Activated CD8-positive, alpha-beta memory T cell treated with anti-CD3 and anti-CD28 coated beads, Interleukin-2, amount 50 U/mL, for 24 hours (primary cell): ENCODE data around the gene KCNJ10.
A peak's percentile ranks its signal among the peaks of the same experiment; 100 is the strongest.

Experiments used
- DNase-seq: peaks from one replicate; pipeline ENCODE4 v3.0.0-alpha.2; 2020; ENCODE audit errors: extremely low read depth

Gene KCNJ10

DNA sequence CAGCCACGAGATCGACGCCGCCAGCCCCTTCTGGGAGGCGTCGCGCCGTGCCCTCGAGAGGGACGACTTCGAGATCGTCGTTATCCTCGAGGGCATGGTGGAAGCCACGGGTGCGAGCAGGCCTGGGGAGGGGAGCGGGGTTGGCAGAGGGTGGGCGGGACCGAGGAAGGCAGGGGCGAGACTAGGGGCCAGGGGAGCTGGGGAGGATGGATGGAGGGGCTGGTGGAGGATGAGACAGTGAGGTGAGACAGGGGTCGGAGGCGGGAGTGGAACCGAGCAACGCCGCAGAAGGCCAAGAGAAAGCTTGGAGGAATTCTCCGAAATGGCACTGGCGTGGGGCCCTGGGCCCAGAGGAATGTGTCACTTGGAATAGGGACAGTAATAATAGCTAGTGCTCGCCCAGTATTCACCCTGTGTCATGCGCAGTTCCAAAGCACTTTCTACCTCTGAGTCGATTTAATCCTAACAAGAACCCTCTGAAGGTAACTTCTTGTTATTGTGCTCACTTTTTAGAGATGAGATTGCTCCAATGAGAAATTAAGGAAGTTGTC, 14.9 kb upstream of the KCNJ10 start:
- DNase-seq = no peak

DNA sequence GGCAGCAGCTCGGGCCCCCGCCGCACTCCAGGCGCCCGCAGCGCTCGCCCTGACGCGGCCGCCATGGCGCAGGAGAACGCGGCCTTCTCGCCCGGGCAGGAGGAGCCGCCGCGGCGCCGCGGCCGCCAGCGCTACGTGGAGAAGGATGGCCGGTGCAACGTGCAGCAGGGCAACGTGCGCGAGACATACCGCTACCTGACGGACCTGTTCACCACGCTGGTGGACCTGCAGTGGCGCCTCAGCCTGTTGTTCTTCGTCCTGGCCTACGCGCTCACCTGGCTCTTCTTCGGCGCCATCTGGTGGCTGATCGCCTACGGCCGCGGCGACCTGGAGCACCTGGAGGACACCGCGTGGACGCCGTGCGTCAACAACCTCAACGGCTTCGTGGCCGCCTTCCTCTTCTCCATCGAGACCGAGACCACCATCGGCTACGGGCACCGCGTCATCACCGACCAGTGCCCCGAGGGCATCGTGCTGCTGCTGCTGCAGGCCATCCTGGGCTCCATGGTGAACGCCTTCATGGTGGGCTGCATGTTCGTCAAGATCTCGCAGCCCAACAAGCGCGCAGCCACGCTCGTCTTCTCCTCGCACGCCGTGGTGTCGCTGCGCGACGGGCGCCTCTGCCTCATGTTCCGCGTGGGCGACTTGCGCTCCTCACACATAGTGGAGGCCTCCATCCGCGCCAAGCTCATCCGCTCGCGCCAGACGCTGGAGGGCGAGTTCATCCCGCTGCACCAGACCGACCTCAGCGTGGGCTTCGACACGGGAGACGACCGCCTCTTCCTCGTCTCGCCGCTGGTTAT, 14.2 kb upstream of the KCNJ10 start:
- no peak for DNase-seq

DNA sequence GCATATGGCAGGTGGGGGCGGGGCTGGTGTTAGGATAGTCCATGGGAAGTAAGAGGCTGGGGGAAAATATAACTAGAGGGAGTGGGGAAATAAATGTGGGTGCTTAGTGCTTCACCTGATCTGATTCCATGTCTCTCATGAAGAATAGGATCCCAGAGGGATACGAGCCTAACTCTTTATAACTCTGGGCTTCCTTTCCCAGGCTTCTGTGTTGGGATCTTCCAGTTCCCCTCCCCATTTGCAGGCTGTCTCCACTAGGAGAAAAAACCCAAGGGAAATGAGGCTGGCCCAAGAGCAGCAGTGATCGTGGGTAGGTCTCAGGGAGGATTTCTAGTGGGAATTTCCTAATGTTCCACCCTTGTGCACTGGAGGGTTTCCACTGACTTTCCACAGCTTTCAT, 13.0 kb upstream of the KCNJ10 start:
- no peak for DNase-seq

DNA sequence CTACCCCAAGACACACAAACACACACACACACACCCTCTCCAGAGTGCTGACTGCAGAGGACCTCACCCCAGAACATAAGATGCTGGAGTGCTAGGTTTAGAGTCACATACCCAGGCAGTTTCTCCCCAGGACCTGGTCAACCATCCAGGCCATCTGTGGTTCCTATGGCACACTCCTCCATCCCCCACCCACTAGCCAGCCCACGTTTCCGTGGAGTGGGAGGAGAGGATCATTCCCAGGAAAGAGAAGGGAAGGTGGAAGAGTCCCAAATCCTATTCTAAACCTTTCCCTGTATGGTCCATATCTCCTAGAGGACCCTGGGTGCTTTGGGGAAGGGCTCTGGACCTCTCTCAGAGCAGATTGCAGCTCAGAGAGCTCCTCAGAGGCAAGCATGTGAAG, 12.5 kb upstream of the KCNJ10 start:
- no peak for DNase-seq

DNA sequence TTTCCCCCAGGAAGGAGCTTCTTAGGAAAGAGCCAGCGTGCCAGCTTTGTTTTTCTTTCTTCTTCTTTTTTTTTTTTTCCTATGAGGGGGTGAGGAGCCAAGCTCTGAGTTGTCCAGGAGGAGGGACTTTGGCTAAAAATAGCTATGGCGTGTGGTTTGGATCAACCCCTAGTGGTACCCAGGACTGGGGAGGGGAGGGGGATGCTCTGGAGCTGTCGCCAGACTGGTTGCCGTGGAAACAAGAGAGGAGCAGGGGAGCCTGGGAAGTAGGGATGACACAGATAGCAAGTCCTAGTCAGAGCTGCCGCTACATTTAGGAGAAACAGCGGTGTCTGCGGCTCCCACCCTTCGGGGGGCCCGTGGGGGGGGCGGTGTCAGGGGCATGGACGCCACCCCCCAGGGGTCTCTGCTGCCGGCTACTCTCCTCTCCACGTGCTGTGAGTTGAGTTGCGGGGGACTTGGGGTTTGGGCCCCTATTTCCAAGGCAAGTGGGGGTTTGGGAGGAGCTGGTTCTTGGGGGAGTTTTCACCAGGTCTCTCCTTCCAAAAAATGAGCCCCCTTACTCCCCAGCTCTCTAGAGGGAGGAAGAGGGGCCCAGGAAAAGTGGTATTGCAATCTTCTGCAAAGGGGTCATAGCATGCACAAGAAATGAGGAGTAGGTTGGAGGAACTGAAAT, 11.4 kb upstream of the KCNJ10 start, which contains the start of gene KCNJ9:
TSS of gene KCNJ9 (plus strand) at position 278 of the 676 bp plus-strand sequence. CDS start 2,493 bp downstream, outside the sequence.
- DNase-seq = no peak

DNA sequence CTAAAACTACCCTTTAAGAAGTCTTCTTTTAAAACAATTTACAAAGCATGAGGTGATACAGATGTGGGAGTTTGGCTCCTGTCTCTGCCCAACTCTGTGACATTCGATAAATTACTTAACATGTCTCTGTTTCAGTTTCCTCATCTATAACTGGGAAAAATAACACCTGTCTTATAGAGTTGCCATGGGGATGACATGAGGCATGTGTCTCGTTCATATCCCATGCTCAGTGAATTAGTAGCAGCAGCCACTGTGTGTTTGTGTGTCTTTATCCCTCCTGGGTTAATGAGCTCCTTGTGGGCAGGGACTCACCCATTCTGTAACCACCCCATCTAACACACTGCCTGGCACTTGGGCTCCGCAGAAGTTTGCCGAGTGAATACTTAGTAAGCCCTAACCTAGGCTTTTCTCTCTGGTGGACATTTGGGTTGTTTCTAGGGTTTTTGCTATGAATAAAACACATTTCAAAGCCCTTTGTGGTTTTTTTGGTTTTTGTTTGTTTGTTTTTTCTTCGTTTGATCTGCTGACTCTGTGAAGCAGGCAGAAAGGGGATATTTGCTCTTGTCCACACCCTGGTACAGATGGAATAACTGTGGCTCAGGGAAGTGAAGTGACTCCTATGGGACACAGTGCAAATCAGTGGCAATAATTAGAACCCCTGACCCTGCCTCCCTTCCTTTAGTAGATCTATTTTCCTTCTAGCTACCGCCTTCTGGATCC, 10.6 kb upstream of the KCNJ10 start:
- DNase-seq = no peak

DNA sequence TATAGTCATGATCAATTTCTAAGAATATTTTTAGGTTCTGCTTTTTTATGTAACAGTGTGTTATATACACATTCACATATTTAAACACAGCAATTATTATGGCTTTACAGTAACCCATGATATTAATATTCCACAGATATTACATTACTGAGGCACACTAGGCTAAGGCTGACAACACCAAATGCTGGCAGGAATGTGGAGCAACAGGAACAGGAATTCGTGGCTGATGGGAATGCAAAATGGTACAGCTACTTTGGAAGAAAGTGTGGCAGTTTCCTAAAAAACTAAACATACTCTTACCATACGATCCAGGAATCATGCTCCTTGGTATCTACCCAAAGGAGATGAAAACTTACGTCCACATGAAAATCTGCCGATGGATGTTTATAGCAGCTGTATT, 9.5 kb upstream of the KCNJ10 start:
- DNase-seq = no peak

DNA sequence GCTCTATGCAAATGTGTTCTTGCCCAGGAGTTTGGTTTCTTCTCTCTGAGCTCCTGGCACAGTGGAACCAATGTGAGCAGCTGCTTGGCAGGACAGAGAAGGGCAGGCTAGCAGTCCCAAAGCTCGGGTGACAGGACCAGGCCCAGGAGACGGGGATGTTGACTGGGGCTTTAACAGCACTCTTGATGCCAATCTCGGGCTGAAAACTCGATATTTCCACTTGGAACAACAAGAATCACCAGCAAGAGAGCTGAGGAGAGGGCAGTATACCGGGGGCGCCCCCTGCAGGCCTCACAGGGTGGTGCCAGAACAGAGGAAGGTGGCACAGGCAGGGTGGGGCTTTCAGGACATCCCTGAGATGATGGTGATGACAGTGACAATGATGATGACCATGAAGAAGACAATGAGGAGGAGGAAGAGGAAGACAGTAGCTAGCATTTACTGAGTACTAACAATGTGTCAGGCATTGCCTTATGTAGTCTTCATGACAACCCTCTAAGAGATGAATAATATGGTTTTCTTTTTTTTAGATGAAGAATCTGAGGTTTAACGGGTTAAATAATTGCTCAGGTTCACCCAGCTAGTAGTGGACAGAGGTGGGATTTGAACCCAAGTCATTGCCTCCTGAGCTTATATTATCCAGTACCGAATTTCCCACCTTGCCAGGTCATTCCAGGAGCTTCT, 8.7 kb upstream of the KCNJ10 start:
- no peak for DNase-seq

DNA sequence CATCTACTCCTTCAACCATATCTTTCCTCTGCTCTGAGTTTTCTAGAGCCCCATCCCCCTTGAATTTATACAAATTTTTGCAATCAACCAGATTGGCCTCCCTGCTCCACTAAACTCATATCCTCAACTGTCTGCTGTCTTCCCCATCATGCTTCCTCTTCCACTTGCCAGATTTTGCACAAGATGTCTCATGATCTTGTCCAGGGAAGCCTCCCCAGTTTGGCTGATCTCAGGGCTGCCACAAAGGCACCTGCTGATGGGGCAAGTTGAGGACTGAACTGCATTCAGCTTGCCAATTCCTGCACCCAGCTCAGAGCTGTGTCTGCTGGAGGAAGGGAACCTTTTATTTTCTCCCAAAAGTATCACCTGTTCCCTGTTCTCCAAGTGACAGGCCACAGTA, 7.5 kb upstream of the KCNJ10 start:
- no peak for DNase-seq

DNA sequence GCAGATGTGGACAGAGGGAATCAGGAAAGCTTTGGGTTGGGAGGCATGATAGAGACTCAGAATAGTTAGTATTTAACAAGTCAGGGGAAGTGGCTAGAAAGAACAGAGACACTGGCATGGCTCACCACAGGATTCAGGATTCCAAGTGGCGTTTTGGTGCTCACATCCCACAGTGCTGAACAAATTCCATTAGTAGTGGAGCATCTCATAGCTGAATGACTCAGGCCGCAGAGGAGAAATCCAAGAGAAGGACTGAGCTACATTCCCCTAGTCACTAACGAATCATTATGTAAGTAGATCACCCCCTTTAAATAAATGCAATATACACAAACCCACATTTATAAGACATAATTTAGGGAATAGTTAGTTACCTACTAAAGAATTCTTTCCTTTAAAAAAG, 6.3 kb upstream of the KCNJ10 start:
- no peak for DNase-seq

DNA sequence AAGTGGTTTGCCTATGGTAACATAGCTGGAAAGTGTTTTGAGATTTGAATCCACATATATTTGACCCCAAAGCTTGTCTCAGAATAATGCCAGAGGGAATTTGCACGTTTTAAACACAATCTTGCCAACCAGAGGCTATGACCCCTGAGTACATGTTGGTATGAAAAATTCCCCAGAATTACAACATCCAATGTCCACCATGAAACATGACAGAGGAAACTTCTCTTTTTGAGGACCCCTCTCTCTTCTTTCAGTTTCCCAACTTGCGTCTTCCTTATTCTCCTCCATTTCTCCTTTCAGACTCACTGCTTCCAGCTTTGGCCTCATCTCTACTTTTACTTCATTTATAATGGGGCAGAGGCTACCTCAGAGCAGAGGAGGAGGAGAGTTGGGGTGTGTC, 5.9 kb upstream of the KCNJ10 start:
- no peak for DNase-seq

DNA sequence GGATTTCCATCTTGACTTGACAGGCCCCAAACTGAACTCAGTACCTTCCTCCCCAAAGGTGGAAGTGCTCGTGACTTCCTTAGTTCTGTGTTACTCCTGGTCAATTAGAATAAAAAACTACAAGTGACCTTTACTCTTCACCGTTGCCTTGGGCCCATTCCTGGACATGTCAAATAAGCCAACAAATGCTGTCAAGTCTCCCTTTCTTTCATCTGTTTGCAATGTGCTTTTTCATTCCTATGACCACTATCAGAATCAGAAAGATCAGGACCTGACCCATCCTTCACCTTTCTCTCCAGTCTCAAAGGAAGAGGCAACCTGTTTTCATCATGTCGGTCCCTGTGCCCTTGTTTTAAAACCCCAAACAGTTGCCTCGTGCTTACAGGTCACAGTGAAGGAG, 4.9 kb upstream of the KCNJ10 start:
- no peak for DNase-seq

DNA sequence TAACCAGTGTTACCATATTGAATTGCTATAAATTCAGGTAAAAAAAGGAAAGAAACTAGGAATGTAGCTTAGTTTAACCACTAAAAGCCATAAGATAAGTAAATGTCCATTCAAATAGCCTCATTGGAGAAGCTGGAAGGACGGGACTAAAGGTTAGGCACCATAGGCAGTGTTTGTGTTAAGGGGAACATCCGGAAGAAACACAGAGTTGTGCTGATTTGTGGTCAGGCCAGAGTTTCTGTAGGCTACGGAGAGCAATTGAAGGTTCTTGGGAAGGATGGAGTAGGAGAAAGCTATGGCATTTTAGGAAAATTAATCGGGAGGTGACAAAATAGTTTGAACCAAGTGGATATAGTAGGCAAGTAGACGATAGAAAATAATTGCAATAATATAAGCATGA, 1.3 kb upstream of the KCNJ10 start:
- no peak for DNase-seq

DNA sequence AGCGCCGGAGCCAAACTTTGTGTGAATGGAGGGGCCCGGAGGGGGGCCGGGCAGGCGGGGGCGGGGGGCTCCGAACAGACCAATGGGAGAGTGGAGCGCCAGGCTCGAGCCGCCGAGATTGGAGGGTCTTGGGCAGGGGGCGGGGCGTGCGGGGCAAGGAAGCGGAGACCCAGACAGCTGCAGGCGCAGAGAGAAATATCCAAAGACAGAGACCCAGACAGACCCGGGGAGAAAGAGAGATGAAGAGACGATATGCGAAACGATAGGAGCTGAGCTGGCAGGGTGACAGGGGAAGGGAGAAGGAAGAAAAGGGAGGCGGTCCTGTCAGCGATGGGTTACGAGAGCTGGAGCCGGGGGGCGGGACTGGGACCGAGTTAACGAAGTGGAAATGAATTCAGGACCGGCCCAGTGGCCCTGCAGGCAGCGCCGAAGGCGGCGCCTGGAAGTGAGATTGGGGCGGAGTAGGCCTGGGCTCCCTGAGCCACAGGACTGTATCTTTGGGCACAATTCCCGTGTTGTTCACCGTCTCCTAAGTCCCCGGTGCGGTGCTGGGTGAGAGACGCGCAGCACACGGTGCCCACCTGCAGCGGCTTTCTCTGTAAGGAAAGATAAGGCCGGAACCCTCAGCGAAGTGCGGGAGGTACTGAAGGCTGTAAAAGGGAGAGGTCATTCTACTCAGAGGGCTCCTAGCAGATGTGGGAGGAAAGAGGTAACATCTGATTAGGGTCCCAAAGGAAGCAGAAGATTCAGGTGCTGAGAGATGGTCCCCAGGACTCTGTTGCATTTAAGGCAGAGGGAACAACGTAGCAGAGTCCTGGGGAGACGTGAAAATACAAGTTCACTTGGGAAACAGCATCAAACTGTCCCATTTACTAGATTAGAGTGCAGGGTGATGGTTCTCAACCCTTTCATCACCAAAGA, 543 bp upstream of the KCNJ10 start:
- peak; percentile 45 for DNase-seq

DNA sequence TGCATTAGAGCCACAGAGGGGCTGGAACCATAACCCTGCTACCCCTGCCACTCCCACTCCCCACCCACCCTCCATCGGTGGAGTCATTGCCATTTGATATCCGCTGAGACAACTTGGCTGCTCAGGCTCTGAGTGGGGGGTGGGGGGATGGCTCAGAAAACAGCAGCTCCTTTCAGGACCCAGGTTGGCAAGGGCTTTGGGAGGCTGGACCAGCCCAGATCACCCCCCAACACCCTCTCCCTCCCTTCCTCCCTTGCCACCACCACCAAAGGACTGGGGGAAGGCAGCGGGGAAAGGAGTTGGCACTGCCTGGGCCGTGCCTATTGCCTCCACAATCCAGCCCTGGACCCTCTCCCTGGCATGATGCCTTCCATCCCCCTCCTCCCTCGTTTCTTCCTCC, 1.7 kb downstream of the KCNJ10 start:
- no peak for DNase-seq

DNA sequence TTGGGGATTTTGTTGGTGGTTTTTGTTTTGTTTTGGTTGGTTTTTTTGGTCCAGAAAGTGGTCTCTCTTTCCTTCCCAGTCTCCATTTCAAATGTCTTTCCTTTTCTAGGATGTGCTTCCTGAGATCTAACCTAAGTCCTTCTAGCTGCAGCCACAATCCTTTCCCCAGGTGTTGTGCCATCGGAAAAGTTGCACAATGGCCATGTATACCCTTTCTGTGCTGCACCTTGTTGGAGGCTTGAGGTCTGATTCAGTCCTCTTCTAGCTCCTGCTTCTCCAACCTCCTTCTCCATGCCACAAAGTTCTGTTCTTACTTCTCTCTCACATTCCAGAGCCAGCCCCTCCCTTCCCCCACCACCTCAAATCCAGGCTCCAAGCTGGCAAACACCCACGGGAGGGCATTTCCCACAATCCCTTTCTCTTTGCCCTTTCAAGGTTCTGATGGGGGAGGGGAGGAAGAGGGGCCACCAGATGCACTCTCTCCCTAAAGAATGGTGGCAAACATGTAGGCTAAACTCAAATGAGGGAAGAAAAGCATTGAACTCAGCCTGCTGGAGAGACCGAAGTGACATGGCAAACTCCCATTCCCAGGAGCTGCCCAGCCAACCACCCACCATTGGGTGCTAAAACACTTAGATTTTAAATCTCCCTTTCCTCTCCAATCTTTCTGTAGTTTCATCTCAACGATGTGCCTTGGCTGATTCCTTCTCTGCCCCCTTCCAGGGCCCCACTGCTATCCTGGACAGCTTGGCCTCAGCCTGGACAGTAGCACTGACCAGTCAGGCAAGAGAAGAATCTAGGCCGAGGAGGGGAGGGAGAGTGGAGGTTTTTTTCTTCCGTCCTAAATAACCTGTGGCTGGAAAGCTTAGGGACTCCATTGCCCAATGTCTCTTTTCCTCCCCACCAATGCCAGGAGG, 2.9 kb downstream of the KCNJ10 start:
- DNase-seq = no peak

DNA sequence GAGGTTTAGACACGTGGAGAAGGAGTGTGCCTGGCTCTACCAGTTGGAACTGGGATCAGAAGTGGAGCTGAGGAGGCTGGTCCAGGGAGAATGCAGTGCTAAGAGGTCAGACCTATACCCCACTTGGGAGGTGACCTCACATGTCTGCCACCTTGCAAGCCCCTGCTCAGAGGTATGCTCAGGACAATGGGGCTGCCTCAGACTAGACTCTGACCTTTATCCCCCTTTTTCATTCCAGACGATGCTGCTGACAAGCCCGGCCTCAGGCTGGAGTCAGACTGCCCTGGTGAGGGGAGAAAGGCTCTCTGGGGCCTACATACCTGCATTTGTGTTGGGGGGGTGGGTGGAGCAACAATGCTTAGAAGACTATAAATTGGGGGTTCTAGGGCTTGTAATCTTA, 5.2 kb downstream of the KCNJ10 start:
- DNase-seq = no peak

DNA sequence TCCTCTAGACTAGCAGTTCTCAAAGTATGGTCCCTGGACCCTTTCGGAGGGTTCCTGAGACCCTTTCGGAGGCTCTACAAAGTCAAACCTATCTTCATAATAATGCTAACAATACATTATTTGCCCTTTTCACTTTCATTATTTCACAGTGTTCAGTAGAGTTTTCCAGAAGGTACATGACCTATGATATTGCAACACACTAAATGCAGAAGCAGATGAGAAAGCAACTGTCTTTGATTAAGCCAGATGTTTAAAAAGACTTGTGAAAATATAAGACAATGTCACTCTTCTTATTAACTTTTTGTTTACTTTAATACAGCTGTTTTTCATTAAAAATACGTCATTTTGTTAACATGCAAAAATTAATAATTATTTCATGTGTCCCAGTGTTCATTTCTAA, 5.8 kb downstream of the KCNJ10 start:
- DNase-seq = no peak

DNA sequence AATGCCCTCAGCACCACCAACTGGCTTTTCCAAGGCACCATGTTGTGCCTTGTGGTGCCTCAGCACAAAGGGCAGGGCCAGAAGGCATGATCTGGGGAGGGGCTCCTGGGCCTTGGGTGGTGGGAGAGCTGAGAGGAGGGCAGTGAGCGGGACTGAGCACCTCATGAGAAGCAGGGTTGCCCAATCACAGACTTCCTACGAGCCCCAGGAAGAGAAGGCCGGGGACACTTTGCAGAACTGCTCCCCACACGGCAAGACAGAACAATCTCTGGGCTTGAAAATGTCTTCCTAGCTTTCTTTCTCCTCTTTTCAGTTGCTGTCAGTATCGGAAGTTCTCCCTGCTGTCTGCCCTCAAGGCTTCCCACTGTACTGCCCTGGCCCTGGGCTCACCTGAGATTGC, 6.8 kb downstream of the KCNJ10 start:
- no peak for DNase-seq

DNA sequence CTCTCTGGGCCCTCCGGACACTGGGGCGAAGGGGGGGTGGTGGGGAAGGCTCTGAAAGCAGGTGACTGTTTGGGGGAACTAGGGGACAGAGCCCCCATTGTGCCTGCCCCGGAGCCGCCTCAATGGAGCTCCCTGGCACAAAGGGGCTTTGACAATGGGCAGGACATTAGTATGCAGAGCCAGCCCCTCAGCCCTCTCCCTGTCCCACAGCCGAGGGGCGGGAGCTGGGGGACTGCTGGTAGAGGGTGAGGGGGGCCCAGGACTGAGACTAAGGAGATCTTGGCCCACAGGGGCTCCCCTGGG, 7.8 kb downstream of the KCNJ10 start:
- DNase-seq = no peak
